Lower leg skin (tissue), 3 donors: ENCODE results near the gene ATP5IF1.

ENCODE experiments used
- POLR2A ChIP-seq, 2 donors: fragments of 450-650 bp; IDR thresholded peaks; one replicate each; pipeline ENCODE4 v1.6.1; 2016 to 2017; ENCODE audit warnings: antibody characterized with exemption in 2 of 2, mild to moderate bottlenecking in 1 of 2, moderate library complexity in 1 of 2
- TF ChIP-seq, protein P1 (sequence below), 3 donors: fragments of 450-650 bp; IDR thresholded peaks; one replicate each; pipeline ENCODE4 v1.5.1; 2016; ENCODE audit warnings: antibody characterized with exemption in 3 of 3, mild to moderate bottlenecking in 3 of 3, moderate library complexity in 2 of 3

DNA sequence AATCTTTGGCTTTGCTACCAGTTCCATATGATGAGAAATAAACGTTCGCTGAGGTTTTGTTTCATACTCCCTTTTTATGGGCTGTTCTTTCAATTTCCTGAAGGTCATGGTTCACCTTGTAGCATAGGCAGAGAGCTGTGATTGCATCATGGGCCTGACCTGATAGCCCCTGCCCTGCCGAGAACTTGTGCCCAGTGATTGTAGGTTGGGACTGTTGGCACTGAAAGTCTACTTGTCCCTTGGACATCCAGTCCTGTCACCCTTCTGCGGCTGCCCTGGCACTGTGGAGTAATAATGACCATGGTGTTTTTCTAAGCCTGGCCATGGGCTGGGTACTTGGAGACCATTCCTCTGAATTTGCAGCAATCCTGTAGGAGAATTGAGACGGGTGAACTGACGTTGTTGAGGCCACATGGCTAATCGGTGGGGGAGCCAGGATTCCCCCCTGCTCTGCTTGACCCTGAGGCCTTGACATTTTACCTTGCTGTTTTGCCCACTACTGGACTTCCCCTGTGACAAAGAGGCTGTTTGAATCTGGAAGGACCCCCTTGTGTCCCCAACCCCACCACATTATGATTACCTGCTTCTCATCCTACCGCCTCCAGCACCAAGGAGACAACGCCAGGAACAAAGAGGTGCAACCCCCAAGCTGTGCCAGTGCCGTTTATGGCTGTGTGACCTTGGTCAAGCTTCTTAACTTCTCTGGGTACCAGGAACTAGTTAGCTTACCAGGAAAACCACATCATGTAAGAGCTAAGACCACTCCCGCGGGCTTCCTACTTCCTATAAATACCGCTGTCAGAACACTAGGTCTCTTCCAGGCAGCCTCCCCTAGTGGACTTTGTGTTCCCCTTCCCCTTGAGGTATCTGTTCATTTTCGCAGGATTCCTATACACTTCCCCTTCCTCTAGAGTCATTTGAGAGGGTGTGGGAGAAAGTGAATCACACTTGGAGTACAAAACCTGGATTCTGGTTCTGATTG lies 46.8 kb downstream of the ATP5IF1 start:
- TF ChIP-seq, protein P1, sequence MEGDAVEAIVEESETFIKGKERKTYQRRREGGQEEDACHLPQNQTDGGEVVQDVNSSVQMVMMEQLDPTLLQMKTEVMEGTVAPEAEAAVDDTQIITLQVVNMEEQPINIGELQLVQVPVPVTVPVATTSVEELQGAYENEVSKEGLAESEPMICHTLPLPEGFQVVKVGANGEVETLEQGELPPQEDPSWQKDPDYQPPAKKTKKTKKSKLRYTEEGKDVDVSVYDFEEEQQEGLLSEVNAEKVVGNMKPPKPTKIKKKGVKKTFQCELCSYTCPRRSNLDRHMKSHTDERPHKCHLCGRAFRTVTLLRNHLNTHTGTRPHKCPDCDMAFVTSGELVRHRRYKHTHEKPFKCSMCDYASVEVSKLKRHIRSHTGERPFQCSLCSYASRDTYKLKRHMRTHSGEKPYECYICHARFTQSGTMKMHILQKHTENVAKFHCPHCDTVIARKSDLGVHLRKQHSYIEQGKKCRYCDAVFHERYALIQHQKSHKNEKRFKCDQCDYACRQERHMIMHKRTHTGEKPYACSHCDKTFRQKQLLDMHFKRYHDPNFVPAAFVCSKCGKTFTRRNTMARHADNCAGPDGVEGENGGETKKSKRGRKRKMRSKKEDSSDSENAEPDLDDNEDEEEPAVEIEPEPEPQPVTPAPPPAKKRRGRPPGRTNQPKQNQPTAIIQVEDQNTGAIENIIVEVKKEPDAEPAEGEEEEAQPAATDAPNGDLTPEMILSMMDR (IDR thresholded peaks at IDR 0.05): no peak
- TF ChIP-seq POLR2A (IDR thresholded peaks at IDR 0.05): no peak
